Measurements from ENCODE around the gene UNC13D.

DNA sequence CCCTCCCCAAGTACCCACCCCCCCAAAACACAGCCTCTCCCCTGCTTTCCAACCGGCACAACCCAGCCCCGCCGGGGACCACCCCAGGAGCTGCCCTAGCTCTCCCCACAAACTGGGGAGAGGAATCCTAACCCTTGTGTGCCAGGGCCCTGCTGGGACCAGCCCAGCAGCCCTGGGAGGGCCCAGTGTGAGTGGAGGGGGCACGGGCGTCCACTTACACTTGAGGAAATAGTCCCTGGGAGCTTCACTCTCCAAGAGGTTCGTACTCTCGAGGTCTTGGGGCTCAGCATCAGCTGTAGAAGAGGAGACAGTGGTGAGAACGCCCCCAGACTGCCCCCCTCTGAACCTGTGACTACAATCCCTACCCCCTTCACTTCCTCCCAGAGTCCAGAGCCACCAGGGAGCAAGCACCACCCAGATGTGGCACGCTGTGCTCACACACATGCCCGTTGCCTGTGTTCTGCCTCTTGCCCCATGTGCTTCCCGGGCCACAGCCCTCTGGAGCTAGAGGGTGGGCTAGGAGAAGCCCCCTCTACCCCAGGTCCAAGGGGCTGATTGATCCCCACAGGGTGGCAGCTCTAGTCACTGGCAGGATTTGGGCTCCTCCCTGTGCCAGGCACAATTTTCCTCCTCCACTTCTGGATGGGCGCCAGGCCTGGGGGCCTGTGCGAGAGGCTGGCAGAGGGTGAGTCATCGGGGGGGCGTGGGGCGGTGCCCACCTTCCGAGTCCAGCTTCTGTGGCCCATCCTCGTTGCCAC lies 31.2 kb upstream of the UNC13D start:
- TF ChIP-seq, protein P1, sequence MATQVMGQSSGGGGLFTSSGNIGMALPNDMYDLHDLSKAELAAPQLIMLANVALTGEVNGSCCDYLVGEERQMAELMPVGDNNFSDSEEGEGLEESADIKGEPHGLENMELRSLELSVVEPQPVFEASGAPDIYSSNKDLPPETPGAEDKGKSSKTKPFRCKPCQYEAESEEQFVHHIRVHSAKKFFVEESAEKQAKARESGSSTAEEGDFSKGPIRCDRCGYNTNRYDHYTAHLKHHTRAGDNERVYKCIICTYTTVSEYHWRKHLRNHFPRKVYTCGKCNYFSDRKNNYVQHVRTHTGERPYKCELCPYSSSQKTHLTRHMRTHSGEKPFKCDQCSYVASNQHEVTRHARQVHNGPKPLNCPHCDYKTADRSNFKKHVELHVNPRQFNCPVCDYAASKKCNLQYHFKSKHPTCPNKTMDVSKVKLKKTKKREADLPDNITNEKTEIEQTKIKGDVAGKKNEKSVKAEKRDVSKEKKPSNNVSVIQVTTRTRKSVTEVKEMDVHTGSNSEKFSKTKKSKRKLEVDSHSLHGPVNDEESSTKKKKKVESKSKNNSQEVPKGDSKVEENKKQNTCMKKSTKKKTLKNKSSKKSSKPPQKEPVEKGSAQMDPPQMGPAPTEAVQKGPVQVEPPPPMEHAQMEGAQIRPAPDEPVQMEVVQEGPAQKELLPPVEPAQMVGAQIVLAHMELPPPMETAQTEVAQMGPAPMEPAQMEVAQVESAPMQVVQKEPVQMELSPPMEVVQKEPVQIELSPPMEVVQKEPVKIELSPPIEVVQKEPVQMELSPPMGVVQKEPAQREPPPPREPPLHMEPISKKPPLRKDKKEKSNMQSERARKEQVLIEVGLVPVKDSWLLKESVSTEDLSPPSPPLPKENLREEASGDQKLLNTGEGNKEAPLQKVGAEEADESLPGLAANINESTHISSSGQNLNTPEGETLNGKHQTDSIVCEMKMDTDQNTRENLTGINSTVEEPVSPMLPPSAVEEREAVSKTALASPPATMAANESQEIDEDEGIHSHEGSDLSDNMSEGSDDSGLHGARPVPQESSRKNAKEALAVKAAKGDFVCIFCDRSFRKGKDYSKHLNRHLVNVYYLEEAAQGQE (IDR thresholded peaks at IDR 0.05; ENCODE audit: insufficient read depth in 1 of 2, low read depth in 2 of 2, low read length in 2 of 2): no peak
- no peak for TF ChIP-seq POLR2AphosphoS5 (IDR thresholded peaks at IDR 0.05; ENCODE audit: low read depth, low read length)
- TF ChIP-seq TAF1 (IDR thresholded peaks at IDR 0.05; ENCODE audit: borderline replicate concordance, insufficient read depth, low read length): no peak
- no peak for TF ChIP-seq SIN3A (IDR thresholded peaks at IDR 0.05; ENCODE audit: borderline replicate concordance, insufficient read depth, low read length)
- no peak for TF ChIP-seq FOXP2 (optimal IDR thresholded peaks at IDR 0.05; ENCODE audit: borderline replicate concordance, extremely low read depth, extremely low read length, insufficient read depth)

Data from PFSK-1 (cell line).